Trophoblast cell (in vitro differentiated cells and primary cell): ENCODE data around the gene FBXO33.
"Not testable (repeated sequence)": the region's sequence is repeated elsewhere in the genome, so short reads cannot be mapped to it uniquely, and the experiment has no call there.

Experiments
- DNase-seq, 2 donors: peaks; one replicate each; pipeline ENCODE4 v3.0.0-alpha.2; 2016
- H2AFZ ChIP-seq: 2 replicates; pipeline ENCODE4 v1.6.1; 2013; ENCODE audit warnings: low read length, moderate library complexity, mild to moderate bottlenecking; ENCODE audit not compliant: insufficient read depth, poor library complexity
- H2AK5ac ChIP-seq: 2 replicates; pipeline ENCODE4 v1.6.1; 2013; ENCODE audit warnings: mild to moderate bottlenecking, low read length
- H2BK120ac ChIP-seq: 2 replicates; pipeline ENCODE4 v1.6.1; 2013; ENCODE audit warnings: low read length, mild to moderate bottlenecking, moderate library complexity; ENCODE audit not compliant: insufficient read depth, poor library complexity
- H2BK12ac ChIP-seq: 2 replicates; pipeline ENCODE4 v1.6.1; 2013; ENCODE audit warnings: mild to moderate bottlenecking, low read length, moderate library complexity
- H2BK5ac ChIP-seq: 2 replicates; pipeline ENCODE4 v1.6.1; 2013; ENCODE audit warnings: low read length, low read depth, moderate library complexity, mild to moderate bottlenecking; ENCODE audit not compliant: poor library complexity
- H3K14ac ChIP-seq: 2 replicates; pipeline ENCODE4 v1.6.1; 2013; ENCODE audit warnings: mild to moderate bottlenecking, low read length
- H3K18ac ChIP-seq: 2 replicates; pipeline ENCODE4 v1.6.1; 2013; ENCODE audit warnings: mild to moderate bottlenecking, low read length
- H3K23ac ChIP-seq: 2 replicates; pipeline ENCODE4 v1.6.1; 2013; ENCODE audit warnings: low read length
- H3K27ac ChIP-seq: 2 replicates; pipeline ENCODE4 v1.5.1; 2013; ENCODE audit warnings: low read depth, mild to moderate bottlenecking, inconsistent platforms, low read length, moderate library complexity
- H3K27me3 ChIP-seq: 2 replicates; pipeline ENCODE4 v1.6.1; 2013; ENCODE audit warnings: inconsistent platforms, mild to moderate bottlenecking, low read length, moderate library complexity; ENCODE audit not compliant: insufficient read depth
- H3K36me3 ChIP-seq, 2 experiments: 1 replicate in 1 of 2; 2 replicates in 1 of 2; pipeline ENCODE4 v1.6.1; 2013; ENCODE audit warnings: low read length in 2 of 2, mild to moderate bottlenecking in 2 of 2, moderate library complexity in 1 of 2; ENCODE audit not compliant: insufficient read depth in 2 of 2, control insufficient read depth in 1 of 2
- H3K4ac ChIP-seq: 2 replicates; pipeline ENCODE4 v1.6.1; 2013; ENCODE audit warnings: low read depth, mild to moderate bottlenecking, low read length, moderate library complexity
- H3K4me1 ChIP-seq, 2 experiments: 1 replicate in 1 of 2; 2 replicates in 1 of 2; pipeline ENCODE4 v1.6.1; 2013; ENCODE audit warnings: low read length in 2 of 2, mild to moderate bottlenecking in 2 of 2, moderate library complexity in 1 of 2; ENCODE audit not compliant: insufficient read depth in 2 of 2, control insufficient read depth in 1 of 2
- H3K4me2 ChIP-seq: 2 replicates; pipeline ENCODE4 v1.6.1; 2013; ENCODE audit warnings: inconsistent platforms, mild to moderate bottlenecking, low read length, moderate library complexity
- H3K4me3 ChIP-seq: 2 replicates; pipeline ENCODE4 v1.5.1; 2013; ENCODE audit warnings: mild to moderate bottlenecking, low read depth, low read length, inconsistent platforms
- H3K79me1 ChIP-seq: one replicate; pipeline ENCODE4 v1.6.1; 2013; ENCODE audit warnings: low read length
- H3K79me2 ChIP-seq: 2 replicates; pipeline ENCODE4 v1.6.1; 2013; ENCODE audit warnings: low read length, mild to moderate bottlenecking; ENCODE audit not compliant: control insufficient read depth, insufficient read depth, poor library complexity
- H3K9ac ChIP-seq: 2 replicates; pipeline ENCODE4 v1.6.1; 2013; ENCODE audit warnings: mild to moderate bottlenecking, low read length
- H3K9me3 ChIP-seq: 2 replicates; pipeline ENCODE4 v1.6.1; 2013; ENCODE audit warnings: low read depth, mild to moderate bottlenecking, control low read depth, inconsistent platforms, low read length; ENCODE audit not compliant: insufficient read depth
- H4K12ac ChIP-seq: 2 replicates; pipeline ENCODE4 v1.6.1; 2013; ENCODE audit warnings: low read depth, mild to moderate bottlenecking, low read length, moderate library complexity
- H4K8ac ChIP-seq: 2 replicates; pipeline ENCODE4 v1.6.1; 2013; ENCODE audit warnings: low read depth, mild to moderate bottlenecking, low read length, moderate library complexity
- H4K91ac ChIP-seq: one replicate; pipeline ENCODE4 v1.6.1; 2013; ENCODE audit warnings: low read depth, mild to moderate bottlenecking, low read length, moderate library complexity
- WGBS: extraction: QIAGEN DNeasy Blood & Tissue Kit; methylation state at CpG from one replicate; pipeline ENCODE4 v1.1.7; 2013; ENCODE audit warnings: missing lambda C conversion rate; ENCODE audit not compliant: insufficient read length, insufficient coverage; ENCODE audit errors: extremely low coverage; 5-methylcytosine and 5-hydroxymethylcytosine counted together

Gene FBXO33

DNA sequence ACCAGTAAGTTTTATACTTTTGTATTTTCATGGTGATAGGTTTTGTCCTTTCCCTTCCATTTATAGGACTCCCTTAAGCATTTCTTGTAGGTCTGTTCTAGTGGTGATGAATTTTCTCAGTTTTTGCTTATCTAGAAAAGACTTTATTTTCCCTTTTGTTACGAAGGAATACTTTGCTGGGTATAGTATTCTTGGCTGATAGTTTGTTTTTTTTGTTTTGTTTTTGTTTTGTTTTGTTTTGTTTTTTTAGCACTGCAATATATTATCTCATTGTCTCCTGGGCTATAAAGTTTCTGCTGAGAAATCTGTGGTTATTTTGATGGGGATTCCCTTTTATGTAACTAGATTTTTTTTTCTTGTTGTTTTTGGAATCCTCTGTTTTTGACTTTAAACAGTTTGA is 67.7 kb downstream of the FBXO33 start:
- H4K91ac ChIP-seq, result no peak overlapping the region
- H3K79me1 ChIP-seq, result peaks cover 4% of the 10 kb centered on the region
- H3K9me3 ChIP-seq, result no peaks in the 10 kb centered on the region
- H2AK5ac ChIP-seq, result no peak overlapping the region
- no peak overlapping the region for H3K14ac ChIP-seq
- H2BK5ac ChIP-seq, result no peak overlapping the region
- H3K4me1 ChIP-seq, result peaks cover 7 to 8% of the 10 kb centered on the region in 2 experiments
- H3K79me2 ChIP-seq, result no peaks in the 10 kb centered on the region
- H4K12ac ChIP-seq, result no peak overlapping the region
- H3K9ac ChIP-seq, result no peak overlapping the region
- no peak overlapping the region for H3K4me3 ChIP-seq
- no peak overlapping the region for H3K4me2 ChIP-seq
- H3K36me3 ChIP-seq, result peaks cover 0 to under 1% of the 10 kb centered on the region in 2 experiments
- no CpG with 5 or more reads among the region's 1 CpG for WGBS
- DNase-seq, result no peak
- no peak overlapping the region for H2BK120ac ChIP-seq
- H3K27me3 ChIP-seq, result no peaks in the 10 kb centered on the region
- H2BK12ac ChIP-seq, result no peak overlapping the region
- H3K4ac ChIP-seq, result no peak overlapping the region
- no peak overlapping the region for H3K27ac ChIP-seq
- H3K18ac ChIP-seq, result no peak overlapping the region
- H2AFZ ChIP-seq, result no peak overlapping the region
- no peak overlapping the region for H4K8ac ChIP-seq
- H3K23ac ChIP-seq, result no peak overlapping the region

DNA sequence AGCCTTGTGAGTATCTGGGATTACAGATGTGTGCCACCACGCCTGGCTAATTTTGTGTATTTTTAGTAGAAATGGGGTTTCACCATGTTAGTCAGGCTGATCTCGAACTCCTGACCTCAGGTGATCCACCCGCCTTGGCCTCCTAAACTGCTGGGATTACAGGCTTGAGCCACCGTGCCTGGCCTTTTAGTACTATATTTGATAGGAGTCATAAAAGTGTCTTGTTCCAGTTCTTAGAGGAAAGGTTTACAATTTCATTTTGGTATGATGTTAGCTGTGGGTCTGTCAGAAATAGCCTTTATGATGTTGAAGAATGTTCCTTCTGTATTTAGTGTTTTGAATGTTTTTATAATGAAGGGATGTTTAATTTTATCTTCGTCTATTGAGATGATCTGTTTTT is 70.7 kb downstream of the FBXO33 start:
- not testable (repeated sequence) for H2BK120ac ChIP-seq, H3K79me1 ChIP-seq, H3K36me3 ChIP-seq, H3K4me3 ChIP-seq, H3K4me1 ChIP-seq, H3K23ac ChIP-seq, H2BK5ac ChIP-seq, H3K4me2 ChIP-seq, H3K18ac ChIP-seq, H3K27ac ChIP-seq, H3K4ac ChIP-seq, H4K91ac ChIP-seq, DNase-seq, H3K27me3 ChIP-seq, H4K8ac ChIP-seq, H3K79me2 ChIP-seq, H3K14ac ChIP-seq, H2AFZ ChIP-seq, H2AK5ac ChIP-seq, H3K9me3 ChIP-seq, H3K9ac ChIP-seq, H2BK12ac ChIP-seq, H4K12ac ChIP-seq
- WGBS, result no CpG with 5 or more reads among the region's 5 CpGs

DNA sequence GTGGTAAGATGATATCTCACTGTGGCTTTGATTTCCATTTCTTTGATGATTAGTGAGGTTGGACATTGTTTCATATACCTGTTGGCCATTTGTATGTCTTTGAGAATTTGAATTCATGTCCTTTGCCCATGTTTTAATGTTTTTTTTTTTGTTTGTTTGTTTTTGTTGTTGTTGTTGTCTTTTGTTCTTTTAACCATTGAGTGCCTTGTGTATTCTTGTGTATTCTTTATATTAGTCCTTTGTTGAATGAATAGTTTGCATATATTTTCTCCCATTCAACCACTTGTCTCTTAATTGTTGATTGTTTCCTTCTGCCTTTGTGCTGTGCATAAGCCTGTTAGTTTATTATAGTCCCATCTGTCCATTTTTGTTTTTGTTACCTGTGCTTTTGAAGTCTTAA is 71.9 kb downstream of the FBXO33 start:
- H3K36me3 ChIP-seq, result peaks cover 0 to 3% of the 10 kb centered on the region in 2 experiments
- H3K4ac ChIP-seq, result no peak overlapping the region
- H2AFZ ChIP-seq, result no peak overlapping the region
- H3K79me2 ChIP-seq, result no peaks in the 10 kb centered on the region
- no peak overlapping the region for H3K27ac ChIP-seq
- H3K9me3 ChIP-seq, result peaks cover 4% of the 10 kb centered on the region
- no peak overlapping the region for H3K18ac ChIP-seq
- H3K4me2 ChIP-seq, result no peak overlapping the region
- H3K79me1 ChIP-seq, result no peaks in the 10 kb centered on the region
- H4K12ac ChIP-seq, result no peak overlapping the region
- no peak overlapping the region for H4K8ac ChIP-seq
- no peaks in the 10 kb centered on the region for H3K4me1 ChIP-seq
- H2BK12ac ChIP-seq, result no peak overlapping the region
- DNase-seq, result no peak
- H3K14ac ChIP-seq, result no peak overlapping the region
- H4K91ac ChIP-seq, result no peak overlapping the region
- H2BK5ac ChIP-seq, result no peak overlapping the region
- no peaks in the 10 kb centered on the region for H3K27me3 ChIP-seq
- H2AK5ac ChIP-seq, result no peak overlapping the region
- no peak overlapping the region for H3K23ac ChIP-seq
- no peak overlapping the region for H2BK120ac ChIP-seq
- no peak overlapping the region for H3K4me3 ChIP-seq
- no peak overlapping the region for H3K9ac ChIP-seq

DNA sequence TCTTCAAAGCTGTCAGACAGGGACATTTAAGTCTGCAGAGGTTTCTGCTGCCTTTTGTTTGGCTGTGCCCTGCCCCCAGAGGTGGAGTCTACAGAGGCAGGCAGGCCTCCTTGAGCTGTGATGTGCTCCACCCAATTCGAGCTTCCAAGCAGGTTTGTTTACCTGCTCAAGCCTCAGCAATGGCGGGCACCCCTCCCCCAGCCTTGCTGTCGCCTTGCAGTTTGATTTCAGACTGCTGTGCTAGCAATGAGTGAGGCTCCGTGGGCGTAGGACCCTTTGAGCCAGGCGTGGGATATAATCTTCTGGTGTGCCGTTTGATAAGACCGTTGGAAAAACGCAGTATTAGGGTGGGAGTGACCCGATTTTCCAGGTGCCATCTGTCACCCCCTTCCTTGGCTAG is 73.2 kb downstream of the FBXO33 start:
- not testable (repeated sequence) for H3K4me1 ChIP-seq, H3K9me3 ChIP-seq, H3K79me2 ChIP-seq, H3K36me3 ChIP-seq, H3K4me2 ChIP-seq, H3K27ac ChIP-seq, H2BK12ac ChIP-seq, H4K91ac ChIP-seq, H3K79me1 ChIP-seq, H3K4me3 ChIP-seq, H3K9ac ChIP-seq, H3K27me3 ChIP-seq, H3K14ac ChIP-seq, H3K18ac ChIP-seq, H3K4ac ChIP-seq, DNase-seq, H2BK5ac ChIP-seq, H2AFZ ChIP-seq, H2BK120ac ChIP-seq, H4K12ac ChIP-seq, H4K8ac ChIP-seq, H2AK5ac ChIP-seq, H3K23ac ChIP-seq
- whole genome bisulfite sequencing, result no CpG with 5 or more reads among the region's 10 CpGs
